Measurements from ENCODE around the gene PDE11A. TPM values are rescaled to one million over a fixed set of nuclear protein-coding genes. Genes with fewer than 3 reads are reported as not detected.

The PDE11A gene
- total and polyA plus RNA-seq, 2 of the 13 experiments (the other 11 are each of a cell fraction or from before 2014, with no cell fraction given) = 1.2 to 1.7 TPM

- TF ChIP-seq, protein P1, sequence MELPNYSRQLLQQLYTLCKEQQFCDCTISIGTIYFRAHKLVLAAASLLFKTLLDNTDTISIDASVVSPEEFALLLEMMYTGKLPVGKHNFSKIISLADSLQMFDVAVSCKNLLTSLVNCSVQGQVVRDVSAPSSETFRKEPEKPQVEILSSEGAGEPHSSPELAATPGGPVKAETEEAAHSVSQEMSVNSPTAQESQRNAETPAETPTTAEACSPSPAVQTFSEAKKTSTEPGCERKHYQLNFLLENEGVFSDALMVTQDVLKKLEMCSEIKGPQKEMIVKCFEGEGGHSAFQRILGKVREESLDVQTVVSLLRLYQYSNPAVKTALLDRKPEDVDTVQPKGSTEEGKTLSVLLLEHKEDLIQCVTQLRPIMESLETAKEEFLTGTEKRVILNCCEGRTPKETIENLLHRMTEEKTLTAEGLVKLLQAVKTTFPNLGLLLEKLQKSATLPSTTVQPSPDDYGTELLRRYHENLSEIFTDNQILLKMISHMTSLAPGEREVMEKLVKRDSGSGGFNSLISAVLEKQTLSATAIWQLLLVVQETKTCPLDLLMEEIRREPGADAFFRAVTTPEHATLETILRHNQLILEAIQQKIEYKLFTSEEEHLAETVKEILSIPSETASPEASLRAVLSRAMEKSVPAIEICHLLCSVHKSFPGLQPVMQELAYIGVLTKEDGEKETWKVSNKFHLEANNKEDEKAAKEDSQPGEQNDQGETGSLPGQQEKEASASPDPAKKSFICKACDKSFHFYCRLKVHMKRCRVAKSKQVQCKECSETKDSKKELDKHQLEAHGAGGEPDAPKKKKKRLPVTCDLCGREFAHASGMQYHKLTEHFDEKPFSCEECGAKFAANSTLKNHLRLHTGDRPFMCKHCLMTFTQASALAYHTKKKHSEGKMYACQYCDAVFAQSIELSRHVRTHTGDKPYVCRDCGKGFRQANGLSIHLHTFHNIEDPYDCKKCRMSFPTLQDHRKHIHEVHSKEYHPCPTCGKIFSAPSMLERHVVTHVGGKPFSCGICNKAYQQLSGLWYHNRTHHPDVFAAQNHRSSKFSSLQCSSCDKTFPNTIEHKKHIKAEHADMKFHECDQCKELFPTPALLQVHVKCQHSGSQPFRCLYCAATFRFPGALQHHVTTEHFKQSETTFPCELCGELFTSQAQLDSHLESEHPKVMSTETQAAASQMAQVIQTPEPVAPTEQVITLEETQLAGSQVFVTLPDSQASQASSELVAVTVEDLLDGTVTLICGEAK (IDR thresholded peaks at IDR 0.05) = no peak
- TF ChIP-seq, protein P1 (CRISPR knock-in tag; IDR thresholded peaks at IDR 0.05) = no peak
- TF ChIP-seq ZNF274 (CRISPR knock-in tag; IDR thresholded peaks at IDR 0.05) = no peak
- TF ChIP-seq, protein P2, sequence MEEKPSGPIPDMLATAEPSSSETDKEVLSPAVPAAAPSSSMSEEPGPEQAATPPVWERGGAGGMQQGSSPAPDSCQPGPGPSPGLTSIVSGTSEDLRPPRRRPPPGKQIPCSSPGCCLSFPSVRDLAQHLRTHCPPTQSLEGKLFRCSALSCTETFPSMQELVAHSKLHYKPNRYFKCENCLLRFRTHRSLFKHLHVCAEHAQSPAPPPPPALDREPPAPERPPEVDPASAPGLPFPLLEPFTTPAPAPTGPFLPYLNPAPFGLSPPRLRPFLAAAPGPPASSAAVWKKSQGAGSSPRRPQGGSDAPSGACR (CRISPR knock-in tag; IDR thresholded peaks at IDR 0.05) = no peak
- no peak for TF ChIP-seq ESRRA (CRISPR knock-in tag; IDR thresholded peaks at IDR 0.05; ENCODE audit: low read depth)
- no peak for TF ChIP-seq HMGA1 (CRISPR knock-in tag; conservative IDR thresholded peaks at IDR 0.05)
- no peak for TF ChIP-seq PHF8 (CRISPR knock-in tag; IDR thresholded peaks at IDR 0.05)
- no peak for TF ChIP-seq SOX6 (IDR thresholded peaks at IDR 0.05)
- no peak for TF ChIP-seq SOX6 (CRISPR knock-in tag; IDR thresholded peaks at IDR 0.05)
- no peak for TF ChIP-seq DNMT3B (CRISPR knock-in tag; conservative IDR thresholded peaks at IDR 0.05)
- no peak for TF ChIP-seq IRF2 (CRISPR knock-in tag; IDR thresholded peaks at IDR 0.05)
- no peak for TF ChIP-seq ZC3H13 (CRISPR knock-in tag; IDR thresholded peaks at IDR 0.05)
- TF ChIP-seq ZMYM2 (CRISPR knock-in tag; IDR thresholded peaks at IDR 0.05) = no peak
- TF ChIP-seq FOXJ3 (CRISPR knock-in tag; IDR thresholded peaks at IDR 0.05; ENCODE audit: borderline replicate concordance) = no peak
- TF ChIP-seq, protein P3, sequence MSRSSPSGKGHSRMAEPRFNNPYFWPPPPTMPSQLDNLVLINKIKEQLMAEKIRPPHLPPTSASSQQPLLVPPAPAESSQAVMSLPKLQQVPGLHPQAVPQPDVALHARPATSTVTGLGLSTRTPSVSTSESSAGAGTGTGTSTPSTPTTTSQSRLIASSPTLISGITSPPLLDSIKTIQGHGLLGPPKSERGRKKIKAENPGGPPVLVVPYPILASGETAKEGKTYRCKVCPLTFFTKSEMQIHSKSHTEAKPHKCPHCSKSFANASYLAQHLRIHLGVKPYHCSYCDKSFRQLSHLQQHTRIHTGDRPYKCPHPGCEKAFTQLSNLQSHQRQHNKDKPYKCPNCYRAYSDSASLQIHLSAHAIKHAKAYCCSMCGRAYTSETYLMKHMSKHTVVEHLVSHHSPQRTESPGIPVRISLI (CRISPR knock-in tag; IDR thresholded peaks at IDR 0.05; ENCODE audit: borderline replicate concordance) = no peak
- TF ChIP-seq MIXL1 (CRISPR knock-in tag; IDR thresholded peaks at IDR 0.05) = no peak
- TF ChIP-seq ZNF367 (CRISPR knock-in tag; IDR thresholded peaks at IDR 0.05; ENCODE audit: borderline replicate concordance) = no peak
- no peak for TF ChIP-seq BRD4 (CRISPR knock-in tag; IDR thresholded peaks at IDR 0.05)
Observed at GRCh38 chr2:177921726-177922125, 150.9 kb downstream of the PDE11A start (continued).
